ACC112 (cell line): Measurements from ENCODE around the gene PIP5K1C.
"Not testable (repeated sequence)": the region's sequence is repeated elsewhere in the genome, so short reads cannot be mapped to it uniquely, and the experiment has no call there.

Experiments used
- H2AFZ ChIP-seq: fragments of 200-600 bp; sonication (generic); one replicate; pipeline ENCODE4 v1.6.0; 2017; ENCODE audit warnings: antibody characterized with exemption, low read length; ENCODE audit not compliant: unreplicated experiment
- H3K27ac ChIP-seq: fragments of 200-600 bp; sonication (generic); 2 replicates; pipeline ENCODE4 v1.5.1; 2014; ENCODE audit warnings: low read depth, mild to moderate bottlenecking, antibody characterized with exemption, low read length, moderate library complexity
- H3K27me3 ChIP-seq: fragments of 200-600 bp; sonication (generic); 2 replicates; pipeline ENCODE4 v1.6.1; 2014; ENCODE audit warnings: mild to moderate bottlenecking, antibody characterized with exemption, low read length, moderate library complexity, mixed read lengths; ENCODE audit not compliant: insufficient read depth
- H3K36me3 ChIP-seq: fragments of 200-600 bp; sonication (generic); 2 replicates; pipeline ENCODE4 v1.6.1; 2016; ENCODE audit warnings: mild to moderate bottlenecking, antibody characterized with exemption, low read length, moderate library complexity, mixed read lengths; ENCODE audit not compliant: insufficient read depth
- H3K4me1 ChIP-seq: fragments of 200-600 bp; sonication (generic); one replicate; pipeline ENCODE4 v1.6.1; 2016; ENCODE audit warnings: low read length, mixed read lengths; ENCODE audit not compliant: insufficient read depth, unreplicated experiment, control insufficient read depth
- H3K4me3 ChIP-seq: fragments of 200-600 bp; sonication (generic); 2 replicates; pipeline ENCODE4 v1.5.1; 2014; ENCODE audit warnings: mild to moderate bottlenecking, low read depth, low read length
- H3K79me2 ChIP-seq: fragments of 200-600 bp; sonication (generic); one replicate; pipeline ENCODE4 v1.6.0; 2016; ENCODE audit warnings: low read length; ENCODE audit not compliant: control insufficient read depth, unreplicated experiment, insufficient read depth

Gene PIP5K1C

GRCh38 chr19:3589949-3590348, 110.3 kb downstream of the PIP5K1C start:
- H3K4me3 ChIP-seq = no peak overlapping the region
- no peaks in the 10 kb centered on the region for H3K79me2 ChIP-seq
- no peak overlapping the region for H3K27ac ChIP-seq
- no peaks in the 10 kb centered on the region for H3K36me3 ChIP-seq
- no peak overlapping the region for H2AFZ ChIP-seq
- no peaks in the 10 kb centered on the region for H3K4me1 ChIP-seq
- H3K27me3 ChIP-seq = peaks cover 10% of the 10 kb centered on the region; the same call in 1 of the 2 replicates

- Histone ChIP-seq H3K79me2 (no peaks in the 10 kb centered on the region), H3K36me3 (no peaks in the 10 kb centered on the region), H3K4me3 (no peak overlapping the region), H3K27me3 (peaks cover 10% of the 10 kb centered on the region; the same call in 1 of the 2 replicates), H3K27ac (no peak overlapping the region), H3K4me1 (no peaks in the 10 kb centered on the region), H2AFZ (no peak overlapping the region)
These were observed 110.8 kb downstream of the PIP5K1C start for GRCh38 chr19:3589439-3589838.

DNA sequence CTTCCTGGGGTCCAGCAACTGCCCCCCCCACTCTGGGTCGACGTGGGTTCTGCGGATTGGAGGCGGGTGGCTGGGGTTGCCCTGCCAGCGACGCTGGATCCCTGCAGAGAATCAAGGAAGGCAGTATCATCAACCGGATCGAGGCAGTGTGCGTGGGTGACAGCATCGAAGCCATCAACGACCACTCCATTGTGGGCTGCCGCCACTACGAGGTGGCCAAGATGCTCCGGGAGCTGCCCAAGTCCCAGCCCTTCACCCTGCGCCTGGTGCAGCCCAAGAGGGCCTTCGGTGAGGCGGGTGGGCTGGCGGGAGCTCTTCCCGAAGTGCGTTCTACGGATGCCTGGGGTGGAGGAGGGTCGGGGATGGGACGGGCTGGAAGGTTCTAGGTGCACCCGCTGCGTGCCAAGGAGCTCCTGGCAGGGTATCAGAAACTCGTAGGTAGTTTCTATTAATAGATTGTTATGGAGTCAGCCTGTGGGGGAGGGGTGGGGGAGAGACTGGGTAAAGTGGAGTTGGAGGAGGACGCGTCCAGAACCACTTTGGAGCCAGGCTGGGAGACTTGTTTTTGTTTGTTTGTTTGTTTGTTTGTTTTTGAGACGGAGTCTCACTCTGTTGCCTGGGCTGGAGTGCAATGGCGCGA, 113.4 kb downstream of the PIP5K1C start:
- Histone ChIP-seq H3K4me3 (no peak overlapping the region), H3K36me3 (no peaks in the 10 kb centered on the region), H2AFZ (no peak overlapping the region), H3K4me1 (no peaks in the 10 kb centered on the region), H3K27me3 (peaks cover 10% of the 10 kb centered on the region; the same call in 1 of the 2 replicates), H3K27ac (no peak overlapping the region), H3K79me2 (no peaks in the 10 kb centered on the region)

DNA sequence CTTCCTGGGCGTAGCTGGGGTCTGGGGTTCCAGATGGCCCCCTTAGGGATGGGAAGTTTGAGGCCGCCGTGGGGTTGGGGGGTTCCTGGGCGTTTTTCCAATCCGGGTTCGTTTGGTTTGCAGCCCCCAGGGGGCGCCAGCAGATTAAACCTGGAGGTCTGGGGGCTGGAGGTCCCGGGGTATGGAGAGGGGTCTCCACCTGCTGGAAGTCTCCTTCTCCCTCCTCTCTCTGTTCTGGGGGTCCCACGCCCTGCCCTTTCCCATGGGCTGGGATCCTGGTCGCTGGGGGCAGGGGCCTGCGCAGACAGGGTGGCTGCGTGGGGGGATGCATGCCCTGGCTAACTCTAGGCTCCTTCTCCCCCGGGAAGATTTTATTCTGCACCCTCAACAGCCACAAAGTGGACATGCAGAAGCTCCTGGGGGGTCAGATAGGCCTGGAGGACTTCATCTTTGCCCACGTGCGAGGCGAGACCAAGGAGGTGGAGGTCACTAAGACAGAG, 114.1 kb downstream of the PIP5K1C start:
- no peak overlapping the region for H2AFZ ChIP-seq

GRCh38 chr19:3585301-3586126, 114.8 kb downstream of the PIP5K1C start, which contains the start of gene GIPC3:
Gene GIPC3 (plus strand): TSS chr19:3585478. CDS start chr19:3585598, 120 bp downstream.
- Histone ChIP-seq H3K79me2 (no peaks in the 10 kb centered on the region), H3K4me3 (peak within 1 kb of the TSS; percentile 37; the same call in 1 of the 2 replicates), H3K4me1 (peaks cover 3% of the 10 kb centered on the region), H3K36me3 (no peaks in the 10 kb centered on the region), H3K27me3 (peaks cover 10% of the 10 kb centered on the region; the same call in 1 of the 2 replicates), H3K27ac (no peak within 1 kb of the TSS), H2AFZ (no peak within 1 kb of the TSS)

More for the DNA sequence above, 114.1 kb downstream of the PIP5K1C start:
- Histone ChIP-seq H3K4me1 (no peaks in the 10 kb centered on the region), H3K36me3 (no peaks in the 10 kb centered on the region), H3K79me2 (no peaks in the 10 kb centered on the region), H3K27ac (no peak overlapping the region), H3K27me3 (peaks cover 10% of the 10 kb centered on the region; the same call in 1 of the 2 replicates), H3K4me3 (peak overlapping the region; percentile 37; the same call in 1 of the 2 replicates)

- not testable (repeated sequence) for H3K79me2 ChIP-seq, H3K4me3 ChIP-seq, H2AFZ ChIP-seq, H3K27ac ChIP-seq, H3K4me1 ChIP-seq, H3K36me3 ChIP-seq
- peaks cover 10% of the 10 kb centered on the region; the same call in 1 of the 2 replicates for H3K27me3 ChIP-seq
These were observed 116.0 kb downstream of the PIP5K1C start for GRCh38 chr19:3584036-3584802.

DNA sequence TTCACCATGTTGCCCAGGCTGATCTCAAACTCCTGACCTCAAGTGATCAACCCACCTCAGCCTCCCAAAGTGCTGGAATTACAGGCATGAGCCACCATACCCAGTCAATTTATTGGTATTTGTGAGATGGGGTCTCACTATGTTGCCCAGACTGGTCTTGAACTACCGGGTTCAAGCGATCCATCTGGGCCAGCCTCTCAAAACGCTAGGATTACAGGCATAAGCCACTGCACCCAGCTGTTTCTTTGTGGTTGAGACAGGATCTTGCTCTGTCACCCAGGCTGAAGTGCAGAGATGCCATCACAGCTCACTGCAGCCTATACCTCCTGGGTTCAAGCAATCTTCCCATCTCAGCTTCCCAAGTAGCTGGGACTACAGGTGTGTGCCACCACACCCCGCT, 118.5 kb downstream of the PIP5K1C start:
- H3K27me3 ChIP-seq = peaks cover 10% of the 10 kb centered on the region; the same call in 1 of the 2 replicates
- H3K4me1 ChIP-seq, H3K36me3 ChIP-seq, H3K79me2 ChIP-seq, H3K27ac ChIP-seq, H3K4me3 ChIP-seq, H2AFZ ChIP-seq: not testable (repeated sequence)
